NCI-H510A (cell line): ENCODE data around the gene ANKMY1.
"Not testable (repeated sequence)": the region's sequence is repeated elsewhere in the genome, so short reads cannot be mapped to it uniquely, and the experiment has no call there.

Source experiments
- DNase-seq: peaks from one replicate; lab custom pipeline; 2025; lab: John Stamatoyannopoulos, UW

ANKMY1 gene

GRCh38 chr2:240505910-240506309, 51.9 kb downstream of the ANKMY1 start:
- DNase-seq, result no peak

DNA sequence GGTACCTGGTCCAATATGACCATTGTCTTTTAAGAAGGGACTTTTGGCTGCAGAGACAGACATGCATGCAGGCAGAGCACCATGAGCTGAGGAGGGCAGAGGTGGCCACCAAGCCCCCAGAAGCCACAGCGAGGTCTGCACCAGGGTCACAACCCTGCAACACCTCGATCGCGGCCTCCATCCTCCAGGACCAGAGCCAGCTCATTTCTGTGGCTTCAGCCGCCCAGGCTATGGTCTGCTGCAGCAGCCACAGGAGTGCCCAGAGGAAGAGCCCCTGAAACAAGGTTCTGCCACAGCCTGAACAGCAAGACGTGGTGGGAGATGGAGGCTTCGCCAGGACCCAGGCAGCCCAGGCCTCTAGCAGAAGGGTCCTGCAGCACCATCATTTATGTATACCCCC, 53.9 kb downstream of the ANKMY1 start:
- no peak for DNase-seq

DNA sequence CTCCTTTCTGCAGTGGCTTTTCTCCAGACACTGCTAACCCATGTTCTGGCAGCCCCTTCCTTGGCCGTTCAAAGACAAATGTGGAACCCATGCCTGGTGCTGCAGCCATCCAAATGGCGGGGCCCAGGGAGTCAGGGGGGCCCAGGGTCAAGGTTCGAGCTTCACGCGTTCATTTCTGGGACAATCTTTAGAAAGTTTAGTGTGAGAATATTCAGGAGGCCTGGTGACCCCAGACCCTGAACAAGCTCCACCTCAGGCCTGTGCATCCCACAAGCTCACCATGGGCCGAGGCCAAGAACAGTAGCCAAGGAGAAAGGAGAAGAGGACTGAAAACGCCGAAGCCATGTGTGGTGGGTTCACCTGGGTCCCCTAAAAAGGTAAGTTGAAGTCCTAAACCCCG, 54.4 kb downstream of the ANKMY1 start:
- no peak for DNase-seq

GRCh38 chr2:240502430-240503121, 55.2 kb downstream of the ANKMY1 start:
- DNase-seq, result no peak

DNA sequence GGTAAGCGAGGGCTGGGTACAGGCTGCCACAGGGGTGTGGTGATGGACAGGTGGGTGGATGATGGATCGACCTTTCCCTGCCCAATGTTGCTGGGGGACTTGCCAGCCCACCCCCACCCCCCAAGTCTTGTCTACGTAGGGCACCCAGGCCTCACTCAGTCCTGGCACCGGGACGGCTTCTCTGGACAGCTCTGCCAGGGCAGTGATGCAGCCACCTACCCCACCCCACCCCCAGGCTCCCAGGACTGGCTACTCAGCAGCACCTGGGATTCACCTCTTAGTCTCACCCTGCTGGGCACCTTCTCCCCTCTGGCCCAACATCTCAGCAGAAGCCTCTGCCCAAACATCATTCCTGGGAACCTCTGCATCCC, 55.7 kb downstream of the ANKMY1 start:
- DNase-seq, result no peak

GRCh38 chr2:240501531-240501991, 56.2 kb downstream of the ANKMY1 start:
- no peak for DNase-seq

GRCh38 chr2:240500561-240501423, 57.0 kb downstream of the ANKMY1 start:
- DNase-seq, result no peak

GRCh38 chr2:240499309-240500301, 58.2 kb downstream of the ANKMY1 start:
- DNase-seq, result no peak

GRCh38 chr2:240498958-240499260, 58.9 kb downstream of the ANKMY1 start:
- DNase-seq, result no peak

DNA sequence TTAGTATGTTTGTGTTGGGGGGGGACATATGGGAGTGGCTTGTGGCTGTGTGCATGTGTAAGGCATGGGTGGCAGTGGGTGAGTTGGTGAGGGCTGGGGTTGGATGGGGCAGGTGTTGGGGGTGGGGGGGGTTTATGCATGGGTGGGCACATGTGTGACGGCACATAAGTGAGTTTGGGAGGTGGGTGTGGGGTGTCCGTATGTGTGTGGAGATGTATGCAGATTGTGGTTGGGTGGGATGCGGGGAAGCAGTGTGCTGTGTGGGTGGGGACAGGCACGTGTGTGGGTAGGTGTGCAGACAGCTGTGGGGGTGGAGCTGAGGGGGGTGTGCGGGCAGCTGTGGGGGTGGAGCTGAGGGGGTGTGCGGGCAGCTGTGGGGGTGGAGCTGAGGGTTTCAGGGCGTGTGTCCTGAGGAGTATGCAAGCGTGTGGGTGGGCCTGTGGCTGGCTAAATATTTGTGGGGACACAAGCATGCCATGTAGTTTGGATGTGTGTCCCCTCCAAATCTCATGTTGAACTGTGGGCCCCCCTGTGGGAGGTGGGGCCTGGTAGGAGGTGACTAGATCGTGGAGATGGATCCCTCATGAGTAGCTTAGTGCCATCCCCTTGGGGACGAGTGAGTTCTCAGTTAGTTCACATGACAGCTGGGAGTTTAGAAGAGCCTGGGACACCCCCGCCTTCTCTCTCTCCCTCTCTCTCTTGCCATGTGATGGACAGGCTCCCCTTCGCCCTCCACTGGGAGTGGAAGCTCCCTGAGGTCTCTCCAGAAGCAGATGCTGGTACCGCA, 59.4 kb downstream of the ANKMY1 start:
- no peak for DNase-seq

DNA sequence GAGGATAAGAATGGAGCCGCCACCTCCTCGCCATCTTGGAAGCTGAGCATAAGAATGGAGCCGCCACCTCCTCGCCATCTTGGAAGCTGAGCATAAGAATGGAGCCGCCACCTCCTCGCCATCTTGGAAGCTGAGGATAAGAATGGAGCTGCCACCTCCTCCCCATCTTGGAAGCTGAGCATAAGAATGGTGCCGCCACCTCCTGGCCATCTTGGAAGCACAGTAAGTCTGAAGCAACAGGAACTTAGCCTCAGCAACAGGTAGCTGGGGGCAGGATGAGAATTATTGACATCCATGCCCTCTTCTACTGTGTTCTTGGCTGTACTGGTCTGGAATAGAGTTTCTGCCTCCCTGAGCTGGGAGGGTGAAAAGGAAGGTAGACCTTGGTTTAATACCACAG, 60.7 kb downstream of the ANKMY1 start:
- DNase-seq, result not testable (repeated sequence)

DNA sequence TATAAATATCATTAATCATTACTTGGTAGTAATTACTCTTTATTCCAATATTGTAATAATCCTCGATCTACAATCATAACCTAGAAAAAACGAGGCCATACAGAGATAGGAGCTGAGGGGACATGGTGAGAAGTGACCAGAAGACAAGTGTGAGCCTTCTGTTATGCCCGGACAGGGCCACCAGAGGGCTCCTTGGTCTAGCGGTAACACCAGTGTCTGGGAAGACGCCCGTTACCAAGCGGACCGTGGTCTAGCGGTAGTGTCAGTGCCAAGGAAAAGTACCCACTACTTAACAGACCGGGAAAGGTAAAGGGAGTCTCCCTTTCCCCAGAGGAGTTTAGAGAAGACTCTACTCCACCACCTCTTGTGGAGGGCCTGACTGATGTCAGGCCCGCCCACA, 62.8 kb downstream of the ANKMY1 start:
- not testable (repeated sequence) for DNase-seq

GRCh38 chr2:240494194-240494793, 63.5 kb downstream of the ANKMY1 start:
- DNase-seq, result no peak

GRCh38 chr2:240491483-240491882, 66.3 kb downstream of the ANKMY1 start:
- DNase-seq, result no peak

DNA sequence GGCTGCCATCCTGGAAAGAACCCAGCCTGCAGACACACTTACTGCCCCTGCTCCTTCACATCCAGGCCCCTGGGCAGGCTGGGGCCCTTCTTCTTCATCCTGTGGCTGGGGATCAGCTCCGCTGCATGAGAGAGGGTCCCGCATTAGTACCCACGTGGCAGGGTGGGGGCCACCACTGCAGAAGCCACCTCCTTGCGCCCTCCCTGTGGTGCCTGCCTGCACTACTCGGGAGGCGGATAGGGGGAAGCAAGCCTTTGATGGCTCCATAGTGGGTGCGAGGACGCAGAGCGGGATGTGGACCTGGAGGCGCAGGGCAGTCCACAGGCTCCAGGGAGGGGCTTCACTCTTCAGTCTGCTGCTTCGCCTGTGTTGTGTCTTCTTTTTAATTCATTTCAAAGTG, 75.6 kb downstream of the ANKMY1 start:
- no peak for DNase-seq

DNA sequence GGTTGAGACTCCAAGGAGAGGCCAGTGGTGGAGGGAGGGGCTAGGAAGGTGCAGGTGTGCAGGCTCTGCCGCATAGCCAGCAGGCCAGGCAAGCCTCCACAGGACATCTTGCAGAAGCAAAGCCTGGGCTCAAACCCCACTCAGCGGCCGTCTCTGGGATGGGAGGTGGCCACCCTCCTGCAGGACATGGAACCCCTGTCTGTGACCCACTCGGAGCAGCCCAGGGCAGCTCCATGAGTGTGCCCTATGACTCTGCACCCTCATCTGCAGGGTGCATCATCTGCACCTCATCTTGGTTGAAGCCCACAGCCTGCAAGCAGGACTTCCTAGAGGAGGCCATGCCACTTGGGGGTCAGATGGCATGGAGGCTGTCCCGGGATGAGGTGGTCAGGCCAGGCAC, 76.1 kb downstream of the ANKMY1 start:
- DNase-seq, result no peak

- no peak for DNase-seq
These were observed 76.8 kb downstream of the ANKMY1 start for GRCh38 chr2:240480834-240481623.

GRCh38 chr2:240479111-240479501, 78.7 kb downstream of the ANKMY1 start:
- DNase-seq, result no peak

GRCh38 chr2:240478346-240479110, 79.3 kb downstream of the ANKMY1 start:
- DNase-seq, result no peak

DNA sequence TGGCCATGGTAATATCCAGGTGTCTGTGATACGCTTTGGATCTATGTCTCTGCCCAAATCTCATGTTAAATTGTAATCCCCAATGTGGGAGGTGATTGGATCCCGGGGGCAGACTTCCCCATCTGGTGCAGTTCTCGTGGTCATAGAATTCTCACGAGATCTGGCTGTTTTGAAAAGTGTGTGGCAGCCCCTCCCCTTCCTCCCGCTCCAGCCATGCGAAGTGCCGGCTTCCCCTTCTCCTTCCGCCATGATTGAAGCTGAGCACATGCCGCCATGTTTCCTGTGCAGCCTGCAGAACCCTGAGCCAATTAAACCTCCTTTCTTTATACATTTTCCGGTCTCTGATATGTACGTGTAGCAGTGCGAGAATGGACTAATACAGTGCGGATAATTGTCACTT, 79.9 kb downstream of the ANKMY1 start:
- DNase-seq, result no peak
